ENCODE data around the gene SEMA5A. TPM values are rescaled to one million over a fixed set of nuclear protein-coding genes. Genes with fewer than 3 reads are reported as not detected.

The SEMA5A gene
- total RNA-seq, 4 donors from 2014 or later = 2.4 to 129 (median 10.0) TPM

- H3K4me3 ChIP-seq = no peak overlapping the region
- intact Hi-C loops (cut with DNase I; ENCODE audit: low total_unique reads) = no loop called here
- no peaks in the 10 kb centered on the region for H3K27me3 ChIP-seq
- no peaks in the 10 kb centered on the region for H3K4me1 ChIP-seq
- no peak for DNase-seq
- no peak for TF ChIP-seq CTCF (IDR thresholded peaks at IDR 0.05)
- no peak for TF ChIP-seq POLR2A (IDR thresholded peaks at IDR 0.05)
- no peaks in the 10 kb centered on the region for H3K9me3 ChIP-seq
- H3K36me3 ChIP-seq = no peaks in the 10 kb centered on the region
- peak overlapping the region in 1 of 2 donors; percentile 7 for H3K27ac ChIP-seq
Measured at GRCh38 chr5:9438596-9439354, 107.1 kb downstream of the SEMA5A start.

GRCh38 chr5:9437741-9438240, 108.1 kb downstream of the SEMA5A start:
- intact Hi-C loops (cut with DNase I; ENCODE audit: low total_unique reads) = no loop called here
- H3K36me3 ChIP-seq = no peaks in the 10 kb centered on the region

GRCh38 chr5:9431496-9432258, 114.2 kb downstream of the SEMA5A start:
- Histone ChIP-seq H3K36me3 (no peaks in the 10 kb centered on the region), H3K4me1 (peaks cover 0 to 8% of the 10 kb centered on the region in 2 donors), H3K27me3 (no peaks in the 10 kb centered on the region), H3K4me3 (no peak overlapping the region), H3K27ac (peak overlapping the region; percentile 41 to 55), H3K9me3 (no peaks in the 10 kb centered on the region)
- DNase-seq = no peak
- TF ChIP-seq CTCF (IDR thresholded peaks at IDR 0.05) (no peak), POLR2A (IDR thresholded peaks at IDR 0.05) (no peak)
- intact Hi-C loops (cut with DNase I; ENCODE audit: low total_unique reads) = no loop called here

More at GRCh38 chr5:9437741-9438240, 108.1 kb downstream of the SEMA5A start:
- TF ChIP-seq POLR2A (IDR thresholded peaks at IDR 0.05) (no peak), CTCF (IDR thresholded peaks at IDR 0.05) (no peak)
- Histone ChIP-seq H3K27me3 (no peaks in the 10 kb centered on the region), H3K4me3 (no peak overlapping the region), H3K4me1 (no peaks in the 10 kb centered on the region), H3K27ac (no peak overlapping the region), H3K9me3 (no peaks in the 10 kb centered on the region)
- peak in 1 of 2 donors; percentile 18 for DNase-seq

GRCh38 chr5:9431151-9431495, 114.8 kb downstream of the SEMA5A start:
- no peak for DNase-seq
- no peak overlapping the region for H3K4me3 ChIP-seq
- no peaks in the 10 kb centered on the region for H3K36me3 ChIP-seq
- TF ChIP-seq POLR2A (IDR thresholded peaks at IDR 0.05) = no peak
- TF ChIP-seq CTCF (IDR thresholded peaks at IDR 0.05) = no peak
- H3K27me3 ChIP-seq = no peaks in the 10 kb centered on the region
- peak overlapping the region; percentile 41 to 55 for H3K27ac ChIP-seq
- intact Hi-C loops (cut with DNase I; ENCODE audit: low total_unique reads) = no loop called here
- no peaks in the 10 kb centered on the region for H3K9me3 ChIP-seq
- peaks cover 0 to 8% of the 10 kb centered on the region in 2 donors for H3K4me1 ChIP-seq

GRCh38 chr5:9430306-9430705, 115.6 kb downstream of the SEMA5A start:
- TF ChIP-seq CTCF (IDR thresholded peaks at IDR 0.05) (no peak), POLR2A (IDR thresholded peaks at IDR 0.05) (no peak)
- H3K36me3 ChIP-seq = no peaks in the 10 kb centered on the region
- no peak for DNase-seq
- H3K27me3 ChIP-seq = no peaks in the 10 kb centered on the region
- H3K9me3 ChIP-seq = no peaks in the 10 kb centered on the region
- H3K27ac ChIP-seq = no peak overlapping the region
- intact Hi-C loops (cut with DNase I; ENCODE audit: low total_unique reads) = no loop called here
- no peak overlapping the region for H3K4me3 ChIP-seq
- peaks cover 0 to 8% of the 10 kb centered on the region in 2 donors for H3K4me1 ChIP-seq

Data from uterus (tissue), 4 donors.